Bone marrow (tissue), 2 donors: ENCODE measurements around the gene TEX48.
A peak's percentile ranks its signal among the peaks of the same experiment; 100 is the strongest.

Experiments used
- DNase-seq, 2 donors: peaks; one replicate each; lab custom pipeline; 2025; lab: John Stamatoyannopoulos, UW

TEX48 gene

GRCh38 chr9:114621561-114621960, 60.4 kb downstream of the TEX48 start:
- no peak for DNase-seq

- no peak for DNase-seq
These were observed 62.7 kb downstream of the TEX48 start for GRCh38 chr9:114619191-114619761.

GRCh38 chr9:114616684-114617520, 65.1 kb downstream of the TEX48 start:
- DNase-seq: peak; percentile 58 to 76
